Ascending aorta (tissue), 2 donors: ENCODE data around the gene PRR22. TPM values are rescaled to one million over a fixed set of nuclear protein-coding genes. Genes with fewer than 3 reads are reported as not detected.
"Not testable (repeated sequence)": the region's sequence is repeated elsewhere in the genome, so short reads cannot be mapped to it uniquely, and the experiment has no call there.

Experiments
- DNase-seq, 2 donors: peaks; one replicate each; pipeline ENCODE4 v3.0.0-alpha.2; 2019; ENCODE audit warnings: low spot score in 2 of 2
- H3K27ac ChIP-seq, 2 donors: fragments of 200-600 bp; sonication (generic); one replicate each; pipeline ENCODE4 v1.5.1; 2016 to 2017; ENCODE audit warnings: mild to moderate bottlenecking in 1 of 2
- H3K27me3 ChIP-seq: fragments of 200-600 bp; sonication (generic); one replicate; pipeline ENCODE4 v1.5.1; 2017
- H3K36me3 ChIP-seq, 2 donors: fragments of 200-600 bp; sonication (generic); one replicate each; pipeline ENCODE4 v1.5.1; 2016
- H3K4me1 ChIP-seq, 2 donors: fragments of 200-600 bp; sonication (generic); one replicate each; pipeline ENCODE4 v1.5.1; 2016 to 2017; ENCODE audit warnings: mild to moderate bottlenecking in 1 of 2
- H3K4me3 ChIP-seq, 2 donors: fragments of 200-600 bp; sonication (generic); one replicate each; pipeline ENCODE4 v1.5.1; 2016 to 2017; ENCODE audit warnings: mild to moderate bottlenecking in 1 of 2
- H3K9me3 ChIP-seq, 2 donors: fragments of 200-600 bp; sonication (generic); one replicate each; pipeline ENCODE4 v1.5.1; 2016
- CTCF ChIP-seq, 3 experiments: fragments of 200-600 bp in 2 of 3; fragments of 450-650 bp in 1 of 3; sonication (generic) in 2 of 3; IDR thresholded peaks; one replicate each; pipeline ENCODE4 v1.5.1; 2016 to 2019; ENCODE audit warnings: antibody characterized with exemption in 3 of 3, mild to moderate bottlenecking in 1 of 3, moderate library complexity in 1 of 3
- intact Hi-C: fragments of 100-400 bp; cut with DNase I; formaldehyde crosslinking; loops from one replicate; pipeline ENCODE4 v1.15.1; 2023
- total RNA-seq: library from RNA; depleted of rRNA; stranded (reverse); fragments of >200 nt; gene quantifications from one replicate; pipeline ENCODE4 v1.1.0, GENCODE V29; 2016

Gene PRR22
- total RNA-seq, 1 donor from 2014 or later: 3.5 TPM

DNA sequence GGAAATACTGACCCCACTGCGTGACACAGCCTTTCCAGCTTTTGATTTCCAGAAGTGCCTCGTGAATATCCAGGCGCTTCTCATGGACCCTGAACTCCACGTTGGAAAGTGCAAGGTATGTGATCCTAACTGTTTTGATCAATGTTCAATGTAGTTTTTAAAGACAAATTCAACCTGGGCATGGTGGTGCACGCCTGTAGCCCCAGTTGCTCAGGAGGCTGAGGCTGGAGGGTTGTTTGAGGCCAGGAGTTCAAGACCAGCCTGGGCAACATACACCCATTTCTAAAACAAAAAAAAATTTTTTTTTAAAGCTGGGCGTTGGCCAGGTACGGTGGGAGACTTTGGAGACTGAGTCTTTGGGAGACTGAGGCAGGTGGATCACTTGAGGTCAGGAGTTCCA is 32.8 kb downstream of the PRR22 start:
- Histone ChIP-seq H3K36me3 (no peaks in the 10 kb centered on the region), H3K4me3 (no peak overlapping the region), H3K27me3 (no peaks in the 10 kb centered on the region), H3K27ac (no peak overlapping the region), H3K9me3 (no peaks in the 10 kb centered on the region), H3K4me1 (no peaks in the 10 kb centered on the region)
- no peak for TF ChIP-seq CTCF (IDR thresholded peaks at IDR 0.05)
- intact Hi-C loops: no loop called here
- no peak for DNase-seq

DNA sequence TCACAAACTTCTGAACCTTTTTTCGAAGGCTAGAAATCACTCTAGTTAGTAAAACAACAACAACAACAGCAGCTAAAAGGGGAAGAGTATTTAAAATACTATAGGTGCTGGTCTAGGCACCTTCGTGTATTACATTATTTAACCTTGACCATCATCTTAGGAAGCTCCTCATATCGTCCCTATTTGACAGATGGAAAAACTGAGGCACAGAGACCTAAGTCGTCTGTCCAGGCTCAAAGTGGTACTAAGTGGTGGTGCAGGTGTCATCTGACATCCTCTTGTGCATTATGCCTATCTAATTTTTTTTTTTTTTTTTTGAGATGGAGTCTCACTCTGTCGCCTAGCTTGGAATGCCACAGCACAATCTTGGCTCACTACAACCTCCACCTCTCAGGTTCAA is 35.0 kb downstream of the PRR22 start:
- TF ChIP-seq CTCF (IDR thresholded peaks at IDR 0.05): no peak
- Histone ChIP-seq H3K9me3 (no peaks in the 10 kb centered on the region), H3K36me3 (no peaks in the 10 kb centered on the region), H3K4me3 (no peak overlapping the region), H3K27ac (no peak overlapping the region), H3K27me3 (no peaks in the 10 kb centered on the region), H3K4me1 (no peaks in the 10 kb centered on the region)
- intact Hi-C loops: no loop called here
- DNase-seq: no peak

DNA sequence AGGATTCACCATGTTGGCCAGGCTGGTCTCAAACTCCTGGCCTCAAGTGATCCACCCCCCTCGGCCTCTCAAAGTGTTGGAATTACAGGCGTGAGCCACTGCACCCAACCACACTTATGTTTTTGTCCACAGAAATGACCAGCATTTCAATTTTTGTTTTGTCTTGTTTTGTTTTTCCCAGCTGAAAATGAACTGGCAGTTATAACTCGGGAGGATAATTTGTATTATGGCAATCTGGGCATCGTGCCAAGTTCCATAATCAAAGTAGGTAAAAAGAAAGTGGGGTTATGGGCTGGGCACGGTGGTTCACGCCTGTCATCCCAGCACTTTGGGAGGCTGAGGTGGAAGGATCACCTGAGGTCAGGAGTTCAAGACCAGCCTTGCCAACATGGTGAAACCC is 35.6 kb downstream of the PRR22 start:
- H3K36me3 ChIP-seq, intact Hi-C loops, H3K4me1 ChIP-seq, H3K27me3 ChIP-seq, H3K9me3 ChIP-seq, H3K27ac ChIP-seq, DNase-seq, H3K4me3 ChIP-seq: not testable (repeated sequence)

GRCh38 chr19:5744999-5745398 is 39.5 kb downstream of the PRR22 start:
- H3K36me3 ChIP-seq, H3K9me3 ChIP-seq, intact Hi-C loops, H3K27me3 ChIP-seq, H3K4me3 ChIP-seq, H3K4me1 ChIP-seq, H3K27ac ChIP-seq, DNase-seq: not testable (repeated sequence)

GRCh38 chr19:5743630-5744029 is 40.9 kb downstream of the PRR22 start:
- Histone ChIP-seq H3K36me3 (no peaks in the 10 kb centered on the region), H3K9me3 (no peaks in the 10 kb centered on the region), H3K4me3 (no peak overlapping the region), H3K27me3 (no peaks in the 10 kb centered on the region), H3K4me1 (no peaks in the 10 kb centered on the region), H3K27ac (no peak overlapping the region)
- intact Hi-C loops: no loop called here
- no peak for TF ChIP-seq CTCF (IDR thresholded peaks at IDR 0.05)
- no peak for DNase-seq

DNA sequence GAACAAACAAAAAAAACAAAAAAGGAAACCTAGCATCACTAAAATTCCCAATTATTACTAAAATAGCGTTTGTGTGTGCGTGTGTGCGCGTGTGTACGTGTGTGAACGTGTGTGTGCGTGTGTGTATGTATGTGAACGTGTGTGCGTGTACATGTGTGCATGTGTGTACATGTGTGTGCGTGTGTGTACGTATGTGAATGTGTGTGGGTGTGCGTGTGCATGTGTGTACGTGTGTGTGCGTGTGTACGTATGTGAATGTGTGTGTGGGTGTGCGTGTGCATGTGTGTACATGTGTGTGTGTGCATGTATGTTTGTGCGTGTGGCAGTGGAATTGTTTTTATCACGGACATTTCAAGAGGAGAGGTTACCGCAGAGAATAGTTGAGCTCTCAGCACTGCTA is 42.5 kb downstream of the PRR22 start:
- H3K4me1 ChIP-seq: no peaks in the 10 kb centered on the region
- no peaks in the 10 kb centered on the region for H3K27me3 ChIP-seq
- DNase-seq: no peak
- H3K4me3 ChIP-seq: no peak overlapping the region
- no peak overlapping the region for H3K27ac ChIP-seq
- H3K9me3 ChIP-seq: no peaks in the 10 kb centered on the region
- H3K36me3 ChIP-seq: no peaks in the 10 kb centered on the region
- intact Hi-C loops: no loop called here
- no peak for TF ChIP-seq CTCF (IDR thresholded peaks at IDR 0.05)

- Histone ChIP-seq H3K36me3 (no peaks in the 10 kb centered on the region), H3K27ac (no peak overlapping the region)
- no peak for TF ChIP-seq CTCF (IDR thresholded peaks at IDR 0.05)
Observed at GRCh38 chr19:5738423-5738822, 46.1 kb downstream of the PRR22 start.

DNA sequence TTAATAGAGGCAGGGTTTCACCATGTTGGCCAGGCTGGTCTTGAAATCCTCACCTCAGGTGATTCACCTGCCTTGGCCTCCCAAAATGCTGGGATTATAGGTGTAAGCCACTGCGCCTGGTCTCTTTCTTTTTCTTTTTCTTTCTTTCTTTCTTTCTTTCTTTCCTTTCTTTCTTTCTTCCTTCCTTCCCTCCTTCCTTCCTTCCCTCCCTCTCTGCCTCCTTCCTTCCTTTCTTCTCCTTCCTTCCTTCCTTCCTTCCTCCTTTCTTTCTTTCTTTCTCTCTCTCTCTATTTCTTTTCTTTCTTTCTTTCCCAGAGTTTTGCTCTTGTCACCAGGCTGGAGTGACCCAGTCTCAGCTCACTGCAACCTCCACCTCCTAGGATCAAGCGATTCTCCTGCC is 51.4 kb downstream of the PRR22 start:
- H3K27me3 ChIP-seq, H3K4me1 ChIP-seq, intact Hi-C loops, H3K27ac ChIP-seq, H3K9me3 ChIP-seq, DNase-seq, H3K4me3 ChIP-seq, H3K36me3 ChIP-seq: not testable (repeated sequence)

More at GRCh38 chr19:5738423-5738822, 46.1 kb downstream of the PRR22 start:
- H3K27me3 ChIP-seq: no peaks in the 10 kb centered on the region
- no peaks in the 10 kb centered on the region for H3K9me3 ChIP-seq
- intact Hi-C loops: no loop called here
- H3K4me1 ChIP-seq: no peaks in the 10 kb centered on the region
- no peak for DNase-seq
- H3K4me3 ChIP-seq: no peak overlapping the region
